Loucy (cell line): Measurements from ENCODE around the gene SLAMF6.
A peak's percentile ranks its signal among the peaks of the same experiment; 100 is the strongest.
"Not testable (repeated sequence)": the region's sequence is repeated elsewhere in the genome, so short reads cannot be mapped to it uniquely, and the experiment has no call there.

Source experiments
- H2AFZ ChIP-seq: fragments of 200-600 bp; sonication (generic); 2 replicates; pipeline ENCODE4 v1.6.0; 2016; ENCODE audit warnings: antibody characterized with exemption, mild to moderate bottlenecking, low read length, moderate library complexity
- H3F3A ChIP-seq: fragments of 200-600 bp; 2 replicates; pipeline ENCODE4 v1.6.0; 2016; ENCODE audit warnings: antibody characterized with exemption, low read depth, mild to moderate bottlenecking
- H3K27me3 ChIP-seq: fragments of 200-600 bp; sonication (generic); 2 replicates; pipeline ENCODE4 v1.6.1; 2014; ENCODE audit warnings: low read length, mild to moderate bottlenecking; ENCODE audit not compliant: insufficient read depth, poor library complexity, severe bottlenecking
- H3K36me3 ChIP-seq: fragments of 200-600 bp; sonication (generic); 2 replicates; pipeline ENCODE4 v1.6.1; 2016; ENCODE audit warnings: low read length; ENCODE audit not compliant: insufficient read depth
- H3K4me1 ChIP-seq: fragments of 200-600 bp; sonication (generic); 2 replicates; pipeline ENCODE4 v1.5.1; 2014; ENCODE audit warnings: low read length, mild to moderate bottlenecking; ENCODE audit not compliant: insufficient read depth, poor library complexity, severe bottlenecking
- H3K4me2 ChIP-seq: fragments of 200-600 bp; sonication (generic); 2 replicates; pipeline ENCODE4 v1.6.0; 2014; ENCODE audit warnings: antibody characterized with exemption, low read length, low read depth, mild to moderate bottlenecking; ENCODE audit not compliant: poor library complexity, severe bottlenecking
- H3K4me3 ChIP-seq: fragments of 200-600 bp; sonication (generic); 2 replicates; pipeline ENCODE4 v1.5.1; 2014; ENCODE audit warnings: low read length, mild to moderate bottlenecking, mixed read lengths; ENCODE audit not compliant: poor library complexity, severe bottlenecking
- H3K79me2 ChIP-seq: fragments of 200-600 bp; sonication (generic); 2 replicates; pipeline ENCODE4 v1.6.1; 2014; ENCODE audit warnings: low read length; ENCODE audit not compliant: insufficient read depth
- H3K9ac ChIP-seq: fragments of 200-600 bp; sonication (generic); 2 replicates; pipeline ENCODE4 v1.6.0; 2014; ENCODE audit warnings: mild to moderate bottlenecking, low read depth, low read length, moderate library complexity; ENCODE audit not compliant: poor library complexity, severe bottlenecking
- H3K9me2 ChIP-seq: fragments of 200-600 bp; sonication (generic); replicated peaks from 2 replicates; pipeline ENCODE4 v1.6.1; 2016; ENCODE audit warnings: low read depth, low read length, mixed read lengths
- H3K9me3 ChIP-seq: fragments of 200-600 bp; sonication (generic); 2 replicates; pipeline ENCODE4 v1.6.1; 2014; ENCODE audit warnings: mild to moderate bottlenecking, antibody characterized with exemption, low read length, low read depth; ENCODE audit not compliant: insufficient read depth
- H4K20me1 ChIP-seq: fragments of 200-600 bp; sonication (generic); 2 replicates; pipeline ENCODE4 v1.6.0; 2014; ENCODE audit warnings: antibody characterized with exemption, low read length, mild to moderate bottlenecking; ENCODE audit not compliant: insufficient read depth, poor library complexity, severe bottlenecking
- EZH2phosphoT487 ChIP-seq: fragments of 200-600 bp; IDR thresholded peaks from 2 replicates; pipeline ENCODE4 v1.6.1; 2018; ENCODE audit warnings: antibody characterized with exemption, mild to moderate bottlenecking, moderate library complexity, borderline replicate concordance
- TF ChIP-seq, protein P1 (sequence below): fragments of 200-600 bp; sonication (generic); conservative IDR thresholded peaks from 2 replicates; pipeline ENCODE4 v1.5.1; 2014; ENCODE audit warnings: mild to moderate bottlenecking, antibody characterized with exemption, low read length

SLAMF6 gene

GRCh38 chr1:160567858-160568682, 45.0 kb upstream of the SLAMF6 start:
- peak overlapping the region; percentile 54 for H3K9ac ChIP-seq
- H3K36me3 ChIP-seq, result no peaks in the 10 kb centered on the region
- peak; percentile 99 for TF ChIP-seq EZH2phosphoT487
- TF ChIP-seq, protein P1, sequence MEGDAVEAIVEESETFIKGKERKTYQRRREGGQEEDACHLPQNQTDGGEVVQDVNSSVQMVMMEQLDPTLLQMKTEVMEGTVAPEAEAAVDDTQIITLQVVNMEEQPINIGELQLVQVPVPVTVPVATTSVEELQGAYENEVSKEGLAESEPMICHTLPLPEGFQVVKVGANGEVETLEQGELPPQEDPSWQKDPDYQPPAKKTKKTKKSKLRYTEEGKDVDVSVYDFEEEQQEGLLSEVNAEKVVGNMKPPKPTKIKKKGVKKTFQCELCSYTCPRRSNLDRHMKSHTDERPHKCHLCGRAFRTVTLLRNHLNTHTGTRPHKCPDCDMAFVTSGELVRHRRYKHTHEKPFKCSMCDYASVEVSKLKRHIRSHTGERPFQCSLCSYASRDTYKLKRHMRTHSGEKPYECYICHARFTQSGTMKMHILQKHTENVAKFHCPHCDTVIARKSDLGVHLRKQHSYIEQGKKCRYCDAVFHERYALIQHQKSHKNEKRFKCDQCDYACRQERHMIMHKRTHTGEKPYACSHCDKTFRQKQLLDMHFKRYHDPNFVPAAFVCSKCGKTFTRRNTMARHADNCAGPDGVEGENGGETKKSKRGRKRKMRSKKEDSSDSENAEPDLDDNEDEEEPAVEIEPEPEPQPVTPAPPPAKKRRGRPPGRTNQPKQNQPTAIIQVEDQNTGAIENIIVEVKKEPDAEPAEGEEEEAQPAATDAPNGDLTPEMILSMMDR, result no peak
- peak overlapping the region; percentile 67 for H3K4me2 ChIP-seq
- H3K9me2 ChIP-seq, result no peaks in the 10 kb centered on the region
- peaks cover 3% of the 10 kb centered on the region; the same call in 1 of the 2 replicates for H3F3A ChIP-seq
- no peak overlapping the region for H2AFZ ChIP-seq
- H3K27me3 ChIP-seq, result peaks cover 44% of the 10 kb centered on the region
- H3K4me3 ChIP-seq, result peak overlapping the region; percentile 48
- peaks cover 60% of the 10 kb centered on the region for H3K4me1 ChIP-seq
- 0 out of 2 replicates have a peak, but pooled peaks cover 5% of the 10 kb centered on the region for H3K79me2 ChIP-seq
- no peaks in the 10 kb centered on the region for H4K20me1 ChIP-seq
- no peaks in the 10 kb centered on the region; the same call in 1 of the 2 replicates for H3K9me3 ChIP-seq

DNA sequence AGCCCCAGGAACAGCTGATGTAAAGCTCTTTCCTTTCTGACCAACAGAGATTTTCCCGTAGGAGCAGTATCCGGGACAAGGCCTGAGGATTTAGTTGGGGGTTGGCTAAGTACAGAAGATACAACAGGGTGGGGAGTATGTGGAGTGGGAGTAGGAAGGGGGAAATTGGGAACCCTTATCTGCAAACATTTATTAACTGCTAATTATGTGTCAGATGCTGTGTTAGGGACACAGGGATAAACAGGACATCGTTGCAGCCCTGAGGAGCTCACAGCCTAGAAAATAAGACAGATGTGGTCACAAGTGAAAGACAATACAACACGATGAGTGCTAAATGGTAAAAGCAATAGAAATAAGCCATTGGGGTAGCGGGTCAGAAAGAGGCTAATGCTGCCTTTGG, 44.3 kb upstream of the SLAMF6 start:
- Histone ChIP-seq H3K9me2 (no peaks in the 10 kb centered on the region), H3K4me2 (peak overlapping the region; percentile 67), H3K79me2 (no peaks in the 10 kb centered on the region), H3K4me1 (peaks cover 60% of the 10 kb centered on the region), H3F3A (peaks cover 3% of the 10 kb centered on the region; the same call in 1 of the 2 replicates), H3K27me3 (peaks cover 37% of the 10 kb centered on the region), H3K9me3 (peaks cover 3% of the 10 kb centered on the region; the same call in 1 of the 2 replicates), H4K20me1 (no peaks in the 10 kb centered on the region), H3K9ac (peak overlapping the region; percentile 54), H3K4me3 (peak overlapping the region; percentile 48), H3K36me3 (no peaks in the 10 kb centered on the region), H2AFZ (no peak overlapping the region)
- TF ChIP-seq, protein P1, result no peak
- no peak for TF ChIP-seq EZH2phosphoT487

DNA sequence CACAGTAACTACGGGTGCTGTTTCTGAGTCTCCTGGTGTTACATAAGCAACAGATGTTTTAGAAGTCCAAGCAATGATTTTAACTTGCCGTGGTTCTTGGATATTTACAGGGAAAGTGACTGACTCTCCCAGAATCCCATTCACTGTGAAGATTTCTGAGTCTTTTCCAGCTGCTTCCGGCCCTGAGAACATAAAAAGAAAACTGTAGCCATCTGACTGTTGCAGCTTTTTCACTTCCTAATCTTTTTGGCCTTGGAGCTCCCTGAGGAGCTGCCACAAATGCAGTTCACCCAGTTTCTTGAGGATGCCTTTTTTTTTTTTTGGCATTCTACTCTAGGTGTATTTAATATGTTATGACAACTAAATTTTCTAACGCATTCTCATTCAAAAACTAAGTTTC, 42.5 kb upstream of the SLAMF6 start:
- no peak overlapping the region for H2AFZ ChIP-seq
- H3K4me2 ChIP-seq, result no peak overlapping the region

DNA sequence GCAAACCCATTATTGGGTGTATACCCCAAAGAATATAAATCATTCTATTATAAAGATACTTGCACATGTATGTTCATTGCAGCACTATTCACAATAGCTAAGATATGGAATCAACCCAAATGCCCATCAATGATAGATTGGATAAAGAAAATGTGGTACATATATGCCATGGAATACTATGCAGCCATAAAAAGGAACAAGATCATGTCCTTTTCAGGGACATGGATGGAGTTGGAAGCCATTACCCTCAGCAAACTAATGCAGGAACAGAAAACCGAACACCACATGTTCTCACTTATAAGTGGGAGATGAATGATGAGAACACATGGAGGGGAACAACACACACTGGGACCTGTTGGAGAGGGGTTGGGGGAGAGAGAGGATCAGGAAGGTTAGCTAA, 40.2 kb upstream of the SLAMF6 start:
- not testable (repeated sequence) for H3K9ac ChIP-seq, H3K79me2 ChIP-seq
- peaks cover 49% of the 10 kb centered on the region for H3K4me1 ChIP-seq

More for the DNA sequence above, 42.5 kb upstream of the SLAMF6 start:
- H3K4me1 ChIP-seq, result peaks cover 53% of the 10 kb centered on the region
- no peaks in the 10 kb centered on the region for H3K79me2 ChIP-seq
- H4K20me1 ChIP-seq, result no peaks in the 10 kb centered on the region
- peaks cover 25% of the 10 kb centered on the region for H3K27me3 ChIP-seq
- H3K9me3 ChIP-seq, result peaks cover 3% of the 10 kb centered on the region; the same call in 1 of the 2 replicates
- H3K9ac ChIP-seq, result no peak overlapping the region
- H3K9me2 ChIP-seq, result no peaks in the 10 kb centered on the region
- peaks cover 3% of the 10 kb centered on the region; the same call in 1 of the 2 replicates for H3F3A ChIP-seq
- no peak for TF ChIP-seq EZH2phosphoT487
- TF ChIP-seq, protein P1, result no peak
- no peaks in the 10 kb centered on the region for H3K36me3 ChIP-seq
- no peak overlapping the region for H3K4me3 ChIP-seq

DNA sequence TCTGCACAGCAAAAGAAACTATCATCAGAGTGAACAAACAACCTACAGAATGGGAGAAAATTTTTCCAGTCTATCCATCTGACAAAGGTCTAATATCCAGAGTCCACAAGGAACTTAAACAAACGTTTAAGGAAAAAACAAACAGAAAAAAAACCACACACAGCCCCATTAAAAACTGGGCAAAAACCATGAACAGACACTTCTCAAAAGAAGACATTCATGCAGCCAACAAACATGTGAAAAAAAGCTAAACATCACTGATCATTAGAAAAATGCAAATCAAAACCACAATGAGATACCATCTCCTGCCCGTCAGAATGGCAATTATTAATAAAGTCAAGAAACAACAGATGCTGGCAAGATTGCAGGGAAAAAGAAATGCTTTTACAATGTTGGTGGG, 39.7 kb upstream of the SLAMF6 start:
- H3K79me2 ChIP-seq, H3K9ac ChIP-seq, H3K9me3 ChIP-seq, H4K20me1 ChIP-seq, H3K4me2 ChIP-seq, H3K36me3 ChIP-seq, H3F3A ChIP-seq, H2AFZ ChIP-seq, H3K9me2 ChIP-seq, H3K4me3 ChIP-seq: not testable (repeated sequence)
- Histone ChIP-seq H3K27me3 (peaks cover 10% of the 10 kb centered on the region), H3K4me1 (peaks cover 52% of the 10 kb centered on the region)

More for the DNA sequence above, 40.2 kb upstream of the SLAMF6 start:
- H3K27me3 ChIP-seq, result peaks cover 10% of the 10 kb centered on the region
- H3K36me3 ChIP-seq, H3F3A ChIP-seq, H3K4me2 ChIP-seq, H3K9me3 ChIP-seq, H3K4me3 ChIP-seq, H4K20me1 ChIP-seq, H3K9me2 ChIP-seq, H2AFZ ChIP-seq: not testable (repeated sequence)
